HCT116 (cell line): ENCODE data around the gene PBX2. TPM values are rescaled to one million over a fixed set of nuclear protein-coding genes. Genes with fewer than 3 reads are reported as not detected.

Experiments
- ATAC-seq: fragments of 200-7000 bp; cut with Tn5 transposase; 2 replicates; pipeline ENCODE4 v1.9.1; 2020; ENCODE audit warnings: mild to moderate bottlenecking, moderate library complexity
- BruUV-seq: library from RNA; stranded (reverse); fragments of 400-500 nt; replicated peaks from 2 replicates; lab custom pipeline; 2021; lab: Mats Ljungman, UMichigan
- CTCF ChIA-PET: fragments of 300-600 bp; sonication (Branson Sonifier 250); formaldehyde crosslinking; loops from one replicate; lab custom pipeline; 2021; ENCODE audit warnings: antibody characterized with exemption; lab: Charles Lee
- POLR2A ChIA-PET: fragments of 300-600, 350-600 bp; sonication (Branson Sonifier 250); formaldehyde crosslinking; loops from one replicate; lab custom pipeline; 2021; ENCODE audit warnings: antibody characterized with exemption; lab: Charles Lee
- RAD21 ChIA-PET, 2 experiments: fragments of 300-600 bp; sonication (Branson Sonifier 250); formaldehyde crosslinking; loops; one replicate each; lab custom pipeline; 2023; ENCODE audit warnings: low total read pairs in 2 of 2; ENCODE audit not compliant: uncharacterized antibody in 2 of 2, unreplicated experiment in 2 of 2, low non-redundant PET in 1 of 2; lab: Charles Lee
- DNase-seq: peaks from one replicate; pipeline ENCODE4 v3.0.0-alpha.2; 2010; ENCODE audit warnings: low read depth, low spot score
- H2AFZ ChIP-seq: fragments of 200-600 bp; shearing (Covaris generic), sonication (generic); 2 replicates; pipeline ENCODE4 v1.6.1; 2017; ENCODE audit warnings: low read depth, mixed run types, mixed read lengths, antibody characterized with exemption, low read length; ENCODE audit not compliant: poor library complexity, severe bottlenecking
- H3K27ac ChIP-seq: 2 replicates; pipeline ENCODE4 v1.5.1; 2012; ENCODE audit warnings: low read depth, low read length
- H3K27me3 ChIP-seq: fragments of 200-600 bp; sonication (generic); 2 replicates; pipeline ENCODE4 v1.6.1; 2016; ENCODE audit warnings: mixed run types, low read length, mixed read lengths; ENCODE audit not compliant: insufficient read depth
- H3K36me3 ChIP-seq, 2 experiments: fragments of 200-500 bp in 1 of 2; fragments of 200-600 bp in 1 of 2; sonication (Bioruptor generic) in 1 of 2; sonication (generic) in 1 of 2; 2 replicates each; pipeline versions ENCODE4 v1.5.1 to v1.6.1; 2014 to 2016; ENCODE audit warnings: low read length in 2 of 2, inconsistent platforms in 1 of 2, mixed read lengths in 1 of 2, mixed run types in 1 of 2; ENCODE audit not compliant: insufficient read depth in 2 of 2, control insufficient read depth in 1 of 2
- H3K4me1 ChIP-seq, 2 experiments: fragments of 200-600 bp in 1 of 2; sonication (generic) in 1 of 2; 2 replicates each; pipeline versions ENCODE4 v1.5.1 to v1.6.1; 2012 to 2017; ENCODE audit warnings: low read length in 2 of 2, inconsistent platforms in 1 of 2, mild to moderate bottlenecking in 1 of 2, mixed read lengths in 1 of 2, mixed run types in 1 of 2, moderate library complexity in 1 of 2; ENCODE audit not compliant: insufficient read depth in 2 of 2, control insufficient read depth in 1 of 2
- H3K4me2 ChIP-seq: fragments of 200-600 bp; sonication (generic); 2 replicates; pipeline ENCODE4 v1.6.1; 2017; ENCODE audit warnings: mixed run types, low read length, mixed read lengths
- H3K4me3 ChIP-seq, 2 experiments: fragments of 200-600 bp in 1 of 2; sonication (generic) in 1 of 2; replicated peaks in 1 of 2; 2 replicates each; pipeline ENCODE4 v1.5.1; 2011 to 2016; ENCODE audit warnings: low read length in 2 of 2, control low read depth in 1 of 2, low read depth in 1 of 2, mild to moderate bottlenecking in 1 of 2, mixed read lengths in 1 of 2, mixed run types in 1 of 2
- H3K79me2 ChIP-seq: fragments of 200-600 bp; sonication (generic); 2 replicates; pipeline ENCODE4 v1.6.1; 2017; ENCODE audit warnings: mild to moderate bottlenecking, mixed run types, low read length, moderate library complexity, mixed read lengths; ENCODE audit not compliant: insufficient read depth
- H3K9ac ChIP-seq: fragments of 200-600 bp; sonication (generic); 2 replicates; pipeline ENCODE4 v1.6.1; 2016; ENCODE audit warnings: low read length, mixed read lengths
- H3K9me2 ChIP-seq: fragments of 200-600 bp; sonication (generic), shearing (Covaris generic); 2 replicates; pipeline ENCODE4 v1.6.1; 2017; ENCODE audit warnings: mixed run types, mild to moderate bottlenecking, moderate library complexity; ENCODE audit not compliant: insufficient read depth
- H3K9me3 ChIP-seq, 2 experiments: fragments of 200-500 bp in 1 of 2; fragments of 200-600 bp in 1 of 2; sonication (Bioruptor generic) in 1 of 2; sonication (generic) in 1 of 2; 2 replicates each; pipeline ENCODE4 v1.6.1; 2014 to 2017; ENCODE audit warnings: low read length in 2 of 2, mixed read lengths in 2 of 2, inconsistent platforms in 1 of 2, low read depth in 1 of 2, mild to moderate bottlenecking in 1 of 2, mixed run types in 1 of 2, moderate library complexity in 1 of 2; ENCODE audit not compliant: control insufficient read depth in 1 of 2, insufficient read depth in 1 of 2
- H4K20me1 ChIP-seq: fragments of 200-600 bp; sonication (generic), shearing (Covaris generic); 2 replicates; pipeline ENCODE4 v1.6.1; 2017; ENCODE audit warnings: mixed run types, mild to moderate bottlenecking, moderate library complexity; ENCODE audit not compliant: insufficient read depth
- EGR1 ChIP-seq: IDR thresholded peaks from 2 replicates; pipeline ENCODE4 v1.6.1; 2012; ENCODE audit warnings: low read depth
- POLR2A ChIP-seq: IDR thresholded peaks from 2 replicates; pipeline ENCODE4 v1.7.0; 2011; ENCODE audit warnings: borderline replicate concordance; ENCODE audit not compliant: insufficient read depth, insufficient read length; ENCODE audit errors: extremely low read depth
- SP1 ChIP-seq: IDR thresholded peaks from 2 replicates; pipeline ENCODE4 v1.6.1; 2012; ENCODE audit warnings: low read depth
- ZNF274 ChIP-seq: fragments of 200-500 bp; sonication (Bioruptor generic); IDR thresholded peaks from 2 replicates; pipeline ENCODE4 v1.6.1; 2014; ENCODE audit warnings: mild to moderate bottlenecking, low read depth, low read length, inconsistent platforms
- intact Hi-C: fragments of 100-400 bp; cut with micrococcal nuclease; formaldehyde crosslinking; loops from 2 replicates; pipeline ENCODE4 v1.10.0; 2022
- total RNA-seq: library from RNA; stranded (reverse); gene quantifications from one replicate; pipeline ENCODE4 v1.2.1, GENCODE V29; 2021; ENCODE audit not compliant: unreplicated experiment
- TF ChIP-seq, protein P1 (sequence below): IDR thresholded peaks from 2 replicates; pipeline ENCODE4 v1.6.1; 2012; ENCODE audit warnings: low read depth

Gene PBX2
- total RNA-seq, 1 experiment from 2014 or later = 79.0 TPM

DNA sequence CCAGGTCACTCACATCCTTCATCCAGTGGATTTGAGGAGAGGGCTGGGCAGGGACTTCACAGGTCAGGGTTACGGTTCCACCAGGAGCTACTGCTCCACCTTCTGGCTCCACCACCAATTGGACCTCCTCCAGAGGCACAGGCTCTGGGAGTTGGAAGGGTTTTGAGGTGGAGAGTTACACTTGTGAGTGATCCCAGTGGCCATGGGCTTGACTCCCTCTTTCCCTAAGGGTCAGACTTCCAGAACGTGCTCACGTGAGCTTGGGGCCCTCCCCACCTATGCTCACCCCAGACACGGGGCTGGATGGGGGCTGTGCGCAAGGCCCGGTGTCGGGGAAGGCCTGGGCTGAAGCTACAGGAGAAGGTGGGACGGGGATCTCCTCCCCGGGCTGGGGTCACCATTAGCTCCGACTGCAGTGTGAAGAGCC is 7.4 kb downstream of the PBX2 start:
- ATAC-seq = no peak
- TF ChIP-seq SP1 (no peak), POLR2A (no peak), ZNF274 (no peak), EGR1 (no peak)
- TF ChIP-seq, protein P1, sequence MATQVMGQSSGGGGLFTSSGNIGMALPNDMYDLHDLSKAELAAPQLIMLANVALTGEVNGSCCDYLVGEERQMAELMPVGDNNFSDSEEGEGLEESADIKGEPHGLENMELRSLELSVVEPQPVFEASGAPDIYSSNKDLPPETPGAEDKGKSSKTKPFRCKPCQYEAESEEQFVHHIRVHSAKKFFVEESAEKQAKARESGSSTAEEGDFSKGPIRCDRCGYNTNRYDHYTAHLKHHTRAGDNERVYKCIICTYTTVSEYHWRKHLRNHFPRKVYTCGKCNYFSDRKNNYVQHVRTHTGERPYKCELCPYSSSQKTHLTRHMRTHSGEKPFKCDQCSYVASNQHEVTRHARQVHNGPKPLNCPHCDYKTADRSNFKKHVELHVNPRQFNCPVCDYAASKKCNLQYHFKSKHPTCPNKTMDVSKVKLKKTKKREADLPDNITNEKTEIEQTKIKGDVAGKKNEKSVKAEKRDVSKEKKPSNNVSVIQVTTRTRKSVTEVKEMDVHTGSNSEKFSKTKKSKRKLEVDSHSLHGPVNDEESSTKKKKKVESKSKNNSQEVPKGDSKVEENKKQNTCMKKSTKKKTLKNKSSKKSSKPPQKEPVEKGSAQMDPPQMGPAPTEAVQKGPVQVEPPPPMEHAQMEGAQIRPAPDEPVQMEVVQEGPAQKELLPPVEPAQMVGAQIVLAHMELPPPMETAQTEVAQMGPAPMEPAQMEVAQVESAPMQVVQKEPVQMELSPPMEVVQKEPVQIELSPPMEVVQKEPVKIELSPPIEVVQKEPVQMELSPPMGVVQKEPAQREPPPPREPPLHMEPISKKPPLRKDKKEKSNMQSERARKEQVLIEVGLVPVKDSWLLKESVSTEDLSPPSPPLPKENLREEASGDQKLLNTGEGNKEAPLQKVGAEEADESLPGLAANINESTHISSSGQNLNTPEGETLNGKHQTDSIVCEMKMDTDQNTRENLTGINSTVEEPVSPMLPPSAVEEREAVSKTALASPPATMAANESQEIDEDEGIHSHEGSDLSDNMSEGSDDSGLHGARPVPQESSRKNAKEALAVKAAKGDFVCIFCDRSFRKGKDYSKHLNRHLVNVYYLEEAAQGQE = no peak
- CTCF ChIA-PET = no interaction called here
- H3K36me3 ChIP-seq = peaks cover 10 to 13% of the 10 kb centered on the region in 2 experiments; a peak in 3 of 4 replicates
- no peaks in the 10 kb centered on the region for H3K27me3 ChIP-seq
- H3K4me3 ChIP-seq = no peak overlapping the region
- peaks cover 4 to 34% of the 10 kb centered on the region in 2 experiments; a peak in 3 of 4 replicates for H3K4me1 ChIP-seq
- DNase-seq = no peak
- H4K20me1 ChIP-seq = no peaks in the 10 kb centered on the region
- BruUV-seq = no TSS peak
- intact Hi-C loops = no loop called here
- H3K4me2 ChIP-seq = no peak overlapping the region
- H3K9ac ChIP-seq = no peak overlapping the region
- POLR2A ChIA-PET = interaction anchor here (0.6 to 1.3 kb wide), 3 partner anchors 8 to 517 kb away, joined by 3 to 4 read pairs (median 4); partner anchors contain the start of gene PBX2
- RAD21 ChIA-PET = no interaction called here
- no peaks in the 10 kb centered on the region for H3K9me3 ChIP-seq
- peaks cover 8% of the 10 kb centered on the region; the same call in 1 of the 2 replicates for H3K79me2 ChIP-seq
- no peak overlapping the region for H2AFZ ChIP-seq
- H3K27ac ChIP-seq = no peak overlapping the region; the same call in 1 of the 2 replicates
- H3K9me2 ChIP-seq = no peaks in the 10 kb centered on the region
